NCI-H2029 (cell line): ENCODE results near the gene DNAJC5.

Source experiments
- DNase-seq: peaks from one replicate; lab custom pipeline; 2025; lab: John Stamatoyannopoulos, UW

Gene DNAJC5

DNA sequence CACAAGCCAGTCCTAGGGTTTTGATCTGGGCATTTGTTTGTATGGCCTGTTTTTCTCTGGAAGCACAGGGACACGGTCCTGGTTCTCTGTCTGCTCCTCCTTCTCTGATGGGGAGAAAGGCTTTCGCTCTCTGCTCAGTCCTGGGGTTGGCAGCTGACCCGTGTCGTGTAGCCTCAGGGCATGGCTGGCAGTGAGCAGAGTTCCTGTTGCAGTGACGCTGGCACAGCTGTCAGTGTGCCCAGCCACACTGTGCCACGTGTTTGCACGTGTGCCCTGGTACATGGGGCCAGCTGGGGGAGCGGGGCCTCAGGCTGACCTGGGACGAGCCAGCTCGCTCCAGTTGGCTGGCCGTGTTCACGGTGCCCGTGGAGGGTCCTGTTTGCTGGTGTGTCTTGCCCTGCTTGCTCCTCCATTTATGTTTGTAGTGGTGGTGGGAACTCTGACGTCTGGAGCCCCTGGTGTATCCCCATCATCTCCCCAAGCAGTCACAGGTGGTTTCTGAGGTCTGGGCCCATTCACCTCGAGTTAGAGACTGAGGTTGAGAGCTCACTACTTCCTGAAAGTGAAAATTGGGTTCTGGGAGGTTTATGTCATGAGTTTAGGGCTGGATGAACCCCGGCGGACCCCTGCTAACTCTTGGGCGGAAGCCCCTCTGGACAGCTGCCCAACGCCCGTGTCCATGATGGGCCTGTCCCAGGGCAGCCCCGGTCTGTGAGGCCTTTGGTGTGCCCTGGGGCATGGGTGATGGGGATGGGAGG, 10.2 kb upstream of the DNAJC5 start:
- no peak for DNase-seq

DNA sequence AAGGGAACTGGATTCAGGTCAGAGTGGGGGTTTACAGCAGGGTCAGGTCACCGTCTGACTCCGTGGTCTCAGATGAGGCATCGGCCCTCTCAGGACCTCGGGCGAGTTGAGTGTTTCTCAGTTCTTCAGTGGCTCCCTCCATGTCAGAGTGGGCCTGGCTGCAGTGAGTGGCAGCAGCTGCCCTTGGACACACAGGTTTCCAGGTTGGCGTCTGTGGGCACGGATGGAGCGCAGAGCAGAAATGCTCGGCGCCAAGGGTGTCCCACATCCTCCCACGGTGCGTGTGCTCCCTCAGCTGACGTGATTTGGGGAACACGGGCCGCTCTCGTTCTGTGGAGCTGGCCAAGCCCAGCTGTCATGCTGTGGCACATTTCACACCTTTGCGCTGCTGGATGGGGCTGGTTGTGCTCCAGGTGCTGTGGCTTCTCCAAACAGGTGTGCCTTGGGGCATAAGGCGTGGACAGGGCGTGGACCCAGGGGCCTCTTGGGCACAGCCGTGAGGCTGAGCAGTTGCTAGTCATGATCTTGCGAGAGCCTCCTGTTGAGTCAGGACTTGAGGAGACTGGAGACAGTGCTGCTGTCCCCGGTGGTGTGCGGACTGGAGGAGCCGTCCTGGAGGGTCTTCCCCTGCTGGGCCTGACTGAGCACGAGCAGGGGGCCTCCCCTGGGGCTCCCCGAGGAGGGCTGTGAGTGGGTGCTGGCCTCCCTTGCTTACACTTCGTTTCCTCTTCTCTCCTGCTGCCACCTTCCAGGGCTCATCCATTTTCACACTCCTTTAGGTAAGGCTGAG, 9.5 kb upstream of the DNAJC5 start:
- DNase-seq = no peak

DNA sequence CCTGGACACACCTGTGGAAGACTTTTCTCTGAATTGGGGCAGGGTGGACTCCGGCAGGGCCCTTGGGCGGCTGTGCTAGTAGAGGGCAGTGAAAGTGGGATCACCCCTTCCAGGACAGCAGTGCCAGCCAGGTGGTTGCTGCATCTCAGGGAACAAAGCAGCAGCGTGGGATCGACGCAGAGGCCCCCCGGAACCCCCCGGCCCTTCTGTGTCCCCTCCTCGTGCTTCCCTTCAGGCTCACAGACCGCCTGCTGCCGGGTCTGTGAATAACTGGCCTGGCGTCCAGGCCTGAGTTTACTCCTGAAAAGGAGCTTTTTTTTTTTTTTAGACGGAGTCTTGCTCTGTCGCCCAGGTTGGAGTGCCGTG, 8.9 kb upstream of the DNAJC5 start:
- no peak for DNase-seq

DNA sequence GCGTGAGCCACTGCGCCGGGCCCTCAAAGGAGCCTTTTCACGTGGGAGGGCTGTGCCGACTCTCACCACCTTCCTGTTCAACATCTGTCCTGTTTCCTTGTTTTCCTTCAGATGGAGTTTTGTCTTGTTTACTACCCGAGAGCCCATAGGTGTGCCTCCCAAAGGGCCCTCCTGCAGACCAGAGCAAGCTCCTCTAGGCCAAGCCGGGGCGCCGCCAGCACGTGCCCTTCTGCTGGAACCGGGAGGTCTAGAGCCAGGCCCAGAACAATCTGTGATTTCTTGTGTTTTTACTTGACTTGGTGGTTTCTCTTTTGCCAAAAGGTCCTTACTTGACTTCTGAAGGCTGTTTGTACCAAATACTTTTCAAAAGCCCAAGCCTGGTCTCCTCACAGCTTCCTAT, 8.0 kb upstream of the DNAJC5 start:
- no peak for DNase-seq

DNA sequence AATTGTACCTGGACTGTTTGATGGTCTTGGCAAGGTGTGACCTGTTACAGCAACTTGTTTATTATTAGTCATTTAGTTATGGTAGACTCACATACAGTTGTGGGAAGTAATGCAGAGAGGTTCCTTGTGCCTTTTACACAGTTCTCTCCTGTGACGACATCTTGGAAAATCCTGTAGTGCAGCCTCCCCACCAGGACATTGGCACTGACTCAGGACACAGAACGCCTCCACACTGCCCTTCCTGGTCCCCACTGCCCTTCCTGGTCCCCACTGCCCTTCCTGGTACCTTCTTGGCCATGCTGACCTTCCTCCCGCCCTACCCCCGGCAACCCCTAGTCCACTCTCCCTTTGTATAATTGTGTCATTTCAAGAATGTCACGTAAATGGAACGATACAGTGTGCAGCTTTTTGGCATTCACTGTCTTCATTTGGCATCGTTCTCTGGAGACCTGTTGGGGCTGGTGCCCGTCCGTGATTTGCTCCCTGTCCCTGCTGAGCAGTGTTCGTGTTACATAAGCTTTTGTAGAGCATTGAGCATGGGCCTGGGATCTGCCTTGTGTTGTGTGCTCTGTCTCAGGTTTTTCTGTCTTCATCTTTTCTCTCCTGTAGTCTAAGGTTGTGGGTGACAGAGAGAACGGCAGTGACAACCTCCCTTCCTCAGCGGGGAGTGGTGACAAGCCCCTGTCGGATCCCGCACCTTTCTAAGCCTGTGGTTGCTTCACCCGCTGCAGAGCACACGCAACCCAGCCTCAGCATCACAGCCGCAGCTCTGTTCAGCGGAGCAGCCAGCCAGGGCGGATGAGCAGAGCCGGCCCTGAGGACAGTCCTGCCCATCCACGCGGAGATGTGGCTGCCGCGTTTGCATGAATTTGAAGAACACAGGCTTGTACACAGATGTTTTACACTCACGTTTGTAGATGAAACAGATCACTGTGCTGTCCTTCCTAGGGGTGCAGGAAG, 5.4 kb upstream of the DNAJC5 start:
- no peak for DNase-seq

DNA sequence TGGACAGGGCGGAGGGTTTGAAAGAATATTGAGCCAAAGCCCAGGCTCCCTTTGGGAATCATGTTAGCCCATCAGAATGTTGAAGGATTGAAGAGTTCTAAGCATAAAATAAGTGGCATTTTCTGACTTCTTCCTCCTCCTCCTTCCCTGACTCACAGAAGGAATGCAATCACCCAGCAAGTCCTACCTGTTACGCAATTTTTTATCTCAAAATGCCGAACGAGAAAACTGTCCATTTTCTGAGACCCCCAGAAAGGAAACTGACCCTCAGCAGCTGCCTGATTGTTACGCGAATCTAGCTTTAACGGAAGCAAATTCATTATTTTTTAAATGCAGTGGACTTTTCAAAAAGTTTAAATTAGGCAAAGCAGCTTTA, 4.7 kb upstream of the DNAJC5 start:
- DNase-seq = no peak

DNA sequence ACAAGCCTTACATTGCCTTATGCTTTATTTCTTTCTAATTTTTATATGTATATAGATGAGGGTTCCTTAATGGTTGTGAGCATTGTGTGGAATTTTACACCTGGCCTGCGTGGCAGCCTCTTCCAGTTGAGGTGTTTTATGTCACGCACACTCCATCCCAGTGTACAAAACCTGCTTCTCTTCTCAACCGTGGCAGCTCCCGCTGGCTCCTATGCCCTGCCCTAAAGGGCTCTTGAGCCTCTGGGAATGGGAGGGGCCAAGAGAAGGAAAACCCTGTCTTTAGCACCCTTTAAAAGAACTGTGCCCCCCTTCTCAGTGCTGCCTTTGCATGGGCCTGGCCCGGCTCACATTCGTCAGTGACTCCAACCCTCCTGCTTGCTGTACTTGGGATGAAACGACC, 4.3 kb upstream of the DNAJC5 start:
- no peak for DNase-seq

DNA sequence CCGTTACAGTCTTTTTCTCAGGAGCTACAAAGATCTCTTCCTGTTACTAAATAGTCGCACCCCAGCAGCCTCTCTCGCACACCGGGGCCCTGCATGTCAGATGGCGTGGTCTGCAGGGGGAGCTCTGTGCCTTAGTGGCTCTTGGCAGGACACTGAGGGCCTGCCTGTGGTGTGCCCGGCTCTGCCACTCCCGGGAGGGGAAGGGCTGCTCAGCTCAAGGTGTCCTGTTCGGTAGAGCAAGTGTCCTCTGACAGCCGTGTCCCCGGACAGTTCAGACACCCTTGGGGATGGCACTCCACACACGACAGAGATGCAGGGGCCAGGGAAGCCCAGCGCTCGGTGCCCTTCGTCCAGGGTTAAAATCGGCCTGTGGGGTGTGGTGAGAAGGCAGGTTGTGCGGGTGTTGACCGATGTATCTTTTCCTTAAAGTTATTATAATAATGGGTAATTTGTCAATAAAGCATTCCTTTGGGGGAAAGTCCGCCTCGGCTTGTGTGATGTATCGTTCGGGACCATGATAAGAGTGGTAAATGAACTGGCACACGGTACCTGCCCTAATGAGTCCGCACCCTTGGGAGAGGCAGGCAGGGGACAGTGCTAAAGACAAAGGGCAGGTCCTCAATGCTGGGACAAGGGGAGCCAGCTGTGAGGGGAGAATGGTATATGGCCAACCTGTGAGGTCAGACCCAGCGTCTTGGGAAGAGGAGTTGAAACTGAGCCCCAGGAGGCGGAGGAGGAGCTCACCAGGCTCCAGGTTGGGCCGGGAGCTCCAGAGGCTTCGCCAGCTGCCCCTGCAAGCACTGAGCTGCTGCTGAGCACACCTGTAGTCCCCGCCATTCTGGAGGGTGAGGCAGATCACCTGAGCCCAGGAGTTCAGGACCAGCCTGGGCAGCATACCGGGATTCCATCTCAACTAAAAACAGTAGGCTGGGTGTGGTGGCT, 3.6 kb upstream of the DNAJC5 start:
- no peak for DNase-seq

DNA sequence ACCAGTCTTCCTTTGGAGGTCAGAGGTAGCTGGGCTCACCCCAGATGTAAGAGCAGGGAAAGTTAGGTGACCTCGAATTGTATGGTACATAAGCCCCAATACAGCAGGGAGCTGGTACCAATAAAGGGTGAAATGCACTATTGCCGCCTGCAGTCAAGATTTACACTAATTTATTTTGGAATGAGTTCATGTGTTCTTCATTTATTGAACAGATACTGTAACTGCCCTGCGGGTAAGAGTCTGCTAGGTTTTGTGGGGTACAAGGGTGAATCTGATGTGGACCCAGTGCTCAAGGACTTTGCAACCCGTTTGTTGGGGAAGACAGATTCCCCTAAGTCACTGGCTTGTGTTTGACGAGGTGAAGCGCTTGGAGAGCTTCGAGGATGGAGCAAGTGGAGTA, 2.5 kb upstream of the DNAJC5 start:
- DNase-seq = no peak

DNA sequence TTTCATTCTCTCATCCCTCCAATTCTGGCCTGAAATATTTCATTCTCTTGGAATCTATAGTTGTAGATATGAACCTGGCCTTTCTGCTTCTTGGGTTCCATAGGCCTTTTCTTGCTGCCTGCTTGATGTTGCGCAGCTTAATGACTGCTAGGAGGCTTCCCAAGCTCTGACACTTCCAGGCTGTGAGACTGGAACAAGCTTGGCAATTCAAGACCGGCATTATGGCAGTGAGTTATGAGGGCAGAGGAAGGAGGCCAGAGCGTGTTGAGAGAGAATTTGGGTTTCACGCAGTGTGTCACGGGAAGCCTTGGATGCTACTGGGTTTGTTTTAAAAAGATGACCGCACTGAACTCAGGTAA, 948 bp upstream of the DNAJC5 start:
- no peak for DNase-seq

DNA sequence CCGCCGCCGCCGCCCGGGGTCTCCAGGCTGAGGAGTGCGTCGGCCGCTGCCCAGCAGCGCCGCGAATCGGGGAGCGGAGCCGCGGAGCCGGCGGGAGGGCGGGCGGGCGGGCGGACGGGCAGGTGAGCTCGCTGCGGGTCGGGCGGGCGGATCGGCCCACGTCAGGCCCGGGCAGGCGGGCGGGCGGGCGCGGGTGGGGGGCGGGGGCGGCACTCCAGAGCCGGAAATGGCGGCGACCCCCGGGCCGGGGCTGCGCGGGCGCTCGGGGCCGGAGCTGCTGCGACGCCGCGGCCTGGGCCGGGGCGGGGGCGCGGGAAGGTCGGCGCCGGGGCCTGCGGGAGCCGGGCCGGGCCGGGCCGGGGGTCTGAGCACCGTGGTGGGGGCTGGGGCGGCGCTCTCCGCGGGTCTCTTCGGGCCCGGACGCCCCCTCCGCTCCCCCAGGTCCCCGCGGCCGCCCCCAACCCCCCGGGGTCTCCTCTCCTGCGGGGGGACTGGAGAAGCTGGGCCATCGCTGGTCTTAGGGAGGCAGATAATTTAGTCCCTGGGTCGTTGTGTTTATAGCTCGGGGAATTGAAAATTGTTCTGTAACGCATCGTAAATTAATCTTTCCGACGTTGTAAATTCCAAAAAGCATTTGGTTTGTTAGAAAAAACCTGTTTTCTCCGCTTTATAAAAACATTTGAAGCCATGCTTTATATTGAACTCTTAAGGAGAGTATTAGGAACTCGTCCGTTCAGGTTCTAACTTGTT, 451 bp downstream of the DNAJC5 start:
- no peak for DNase-seq

DNA sequence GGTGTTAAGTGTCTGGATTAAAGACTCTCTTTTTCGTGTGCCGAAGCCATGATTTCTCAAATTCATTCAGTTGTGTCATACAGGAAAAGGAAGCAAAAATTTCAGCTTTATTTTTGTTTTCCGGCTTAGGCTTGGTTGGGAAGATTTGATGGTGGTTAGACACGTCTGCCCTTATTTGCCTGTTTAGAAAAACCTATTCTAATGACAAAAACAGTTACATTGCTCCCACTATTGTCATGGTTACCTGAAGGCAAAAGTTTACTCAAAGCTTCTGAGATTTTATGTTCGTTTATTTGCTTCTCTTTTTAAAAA, 982 bp downstream of the DNAJC5 start:
- DNase-seq = peak; percentile 37

DNA sequence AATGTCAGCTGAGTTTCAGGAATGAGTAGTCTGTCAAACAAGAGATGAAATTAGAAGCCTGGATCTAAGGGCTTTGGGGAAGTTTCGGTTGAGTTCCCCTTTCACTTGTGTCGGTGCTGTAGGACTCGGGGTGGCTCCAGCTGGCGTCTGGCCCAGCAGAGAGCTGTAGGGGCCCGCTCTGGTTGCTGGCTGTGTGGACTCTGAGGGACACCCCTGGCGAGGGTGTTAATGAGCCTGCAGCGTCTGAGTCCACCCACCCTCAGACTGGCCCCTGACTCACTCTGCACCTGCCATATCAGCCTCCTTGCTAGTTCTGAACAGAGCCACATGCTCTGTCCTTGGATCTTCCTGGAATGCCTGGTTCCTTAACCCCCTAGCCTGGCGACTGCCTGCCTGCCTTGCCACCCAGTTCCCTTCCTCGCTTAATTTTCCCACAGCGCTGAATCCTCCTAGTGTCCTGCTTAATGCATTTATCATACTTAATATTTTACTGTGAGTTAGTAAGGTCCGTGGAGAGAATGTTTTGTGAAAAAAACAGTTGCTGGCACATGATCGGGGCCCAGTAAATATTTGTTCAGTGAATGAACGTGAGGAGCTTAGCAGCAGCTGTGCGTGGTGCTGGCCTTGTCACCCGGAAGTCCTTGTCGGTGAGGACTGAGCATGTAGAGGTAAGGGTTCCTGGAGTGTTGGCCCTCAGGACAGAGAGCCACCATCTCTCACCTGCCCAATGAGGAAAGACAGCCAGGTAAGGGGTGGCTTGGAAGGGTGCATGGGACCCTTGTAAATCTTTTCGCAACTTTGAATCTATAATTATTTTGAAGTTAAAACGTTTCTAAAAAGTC, 1.6 kb downstream of the DNAJC5 start:
- peak; percentile 86 for DNase-seq

DNA sequence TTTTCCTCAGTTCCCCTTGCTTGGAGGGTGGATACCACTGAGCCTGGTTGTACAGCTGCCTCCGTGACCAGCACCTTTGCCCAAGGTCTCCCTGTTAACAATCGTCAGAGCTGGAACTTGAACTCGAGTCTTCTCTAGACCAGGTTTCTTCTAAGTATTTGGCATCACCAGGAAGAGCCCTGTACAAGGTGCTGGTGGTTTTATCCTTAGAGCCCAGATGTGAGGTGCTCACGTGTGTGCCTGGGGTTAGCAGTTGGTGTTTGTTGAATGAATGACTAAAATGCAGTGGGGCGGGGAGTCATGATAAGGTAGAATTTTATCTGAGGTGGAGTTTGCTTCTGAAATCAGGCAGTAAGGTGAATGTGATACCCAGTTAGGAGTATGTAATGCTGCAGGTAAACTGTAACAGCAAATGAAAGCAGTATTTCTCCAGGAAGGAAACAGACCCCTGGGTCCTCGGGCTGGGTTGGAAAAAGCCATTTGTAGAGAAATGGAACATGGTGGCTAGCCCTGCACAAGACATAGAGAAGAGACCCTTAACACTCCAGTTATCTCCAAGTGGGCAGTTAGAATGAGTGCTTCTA, 3.1 kb downstream of the DNAJC5 start:
- no peak for DNase-seq

DNA sequence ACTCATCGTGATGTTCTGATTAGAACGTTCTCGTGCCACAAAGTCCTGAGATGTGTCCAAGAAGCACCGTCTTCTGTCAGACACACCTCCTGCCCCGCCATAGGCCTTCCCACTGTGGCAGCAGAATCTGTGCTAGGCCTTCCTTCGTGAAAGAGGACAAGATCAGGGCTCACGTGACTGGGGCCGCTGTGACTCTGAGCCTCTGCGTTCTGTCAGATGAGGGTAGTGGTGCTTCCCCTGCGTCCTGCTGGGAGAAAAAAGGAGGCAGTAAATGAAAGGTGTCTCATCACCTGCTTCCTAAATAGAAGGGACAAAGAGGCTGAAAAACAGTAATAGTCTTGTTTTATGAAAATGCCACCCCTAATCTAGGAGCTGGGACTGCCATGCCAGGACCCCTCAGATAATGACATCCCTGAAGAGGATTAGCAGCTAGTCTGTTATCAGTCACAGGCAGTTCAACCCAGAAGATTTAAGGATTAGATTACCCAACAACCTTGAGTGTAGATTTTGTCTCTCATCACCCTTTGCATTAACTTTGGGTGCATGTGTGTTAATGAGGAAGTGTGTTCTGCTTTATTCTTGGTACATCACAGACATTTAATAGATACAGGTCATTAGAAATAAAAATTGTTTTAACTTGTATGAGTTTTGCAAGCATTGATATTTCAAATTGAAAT, 4.1 kb downstream of the DNAJC5 start:
- DNase-seq = no peak

DNA sequence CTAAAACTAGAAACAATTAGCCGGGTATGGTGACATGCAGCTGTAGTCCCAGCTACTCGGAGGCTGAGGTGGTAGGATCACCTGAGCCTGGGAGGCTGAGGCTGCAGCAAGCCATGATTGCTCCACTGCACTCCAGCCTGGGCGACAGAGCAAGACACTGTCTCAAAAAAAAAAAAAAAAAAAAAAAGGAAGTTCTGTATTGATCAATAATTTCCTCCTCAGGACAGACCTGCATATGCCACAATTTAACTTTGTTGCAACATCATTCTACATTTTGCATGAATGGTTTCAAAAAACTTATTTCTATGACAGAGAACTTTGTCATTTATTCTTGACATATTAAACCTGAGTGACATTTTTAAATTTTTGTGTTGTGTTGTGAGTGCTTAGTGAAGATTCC, 5.5 kb downstream of the DNAJC5 start:
- no peak for DNase-seq

DNA sequence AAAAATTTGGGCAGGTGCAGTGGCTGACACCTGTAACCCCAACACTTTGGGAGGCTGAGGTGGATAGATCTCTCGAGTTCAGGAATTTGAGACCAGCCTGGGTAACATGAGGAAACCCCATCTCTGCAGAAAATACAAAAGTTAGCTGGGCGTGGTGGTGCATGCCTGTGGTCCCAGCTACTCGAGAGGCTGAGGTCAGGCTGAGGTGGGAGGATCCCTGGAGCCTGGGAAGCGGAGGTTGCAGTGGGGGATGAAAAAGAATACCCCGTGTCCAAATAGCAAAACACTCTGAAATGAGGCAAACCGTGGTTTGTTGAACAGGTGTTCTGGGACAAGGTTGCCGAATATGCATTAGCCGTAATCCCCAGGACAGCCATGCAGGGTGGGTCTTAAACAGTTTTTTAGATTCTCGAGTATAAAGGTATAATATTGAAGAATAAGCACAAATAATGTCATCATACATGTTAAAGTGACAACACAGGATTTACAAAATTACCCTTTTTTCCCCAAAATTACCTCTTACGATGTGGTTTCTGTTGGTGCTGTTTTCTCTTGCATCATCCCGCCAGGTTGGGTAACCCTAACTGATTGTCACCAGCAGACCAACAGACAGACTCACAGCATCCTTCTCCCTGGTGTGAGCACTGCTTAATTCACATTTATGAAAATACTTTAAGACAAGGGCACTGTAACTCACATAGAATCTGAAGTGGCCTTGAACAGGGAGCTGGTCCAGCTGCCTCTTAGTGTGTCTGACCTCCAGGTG, 9.1 kb downstream of the DNAJC5 start:
- DNase-seq = no peak

DNA sequence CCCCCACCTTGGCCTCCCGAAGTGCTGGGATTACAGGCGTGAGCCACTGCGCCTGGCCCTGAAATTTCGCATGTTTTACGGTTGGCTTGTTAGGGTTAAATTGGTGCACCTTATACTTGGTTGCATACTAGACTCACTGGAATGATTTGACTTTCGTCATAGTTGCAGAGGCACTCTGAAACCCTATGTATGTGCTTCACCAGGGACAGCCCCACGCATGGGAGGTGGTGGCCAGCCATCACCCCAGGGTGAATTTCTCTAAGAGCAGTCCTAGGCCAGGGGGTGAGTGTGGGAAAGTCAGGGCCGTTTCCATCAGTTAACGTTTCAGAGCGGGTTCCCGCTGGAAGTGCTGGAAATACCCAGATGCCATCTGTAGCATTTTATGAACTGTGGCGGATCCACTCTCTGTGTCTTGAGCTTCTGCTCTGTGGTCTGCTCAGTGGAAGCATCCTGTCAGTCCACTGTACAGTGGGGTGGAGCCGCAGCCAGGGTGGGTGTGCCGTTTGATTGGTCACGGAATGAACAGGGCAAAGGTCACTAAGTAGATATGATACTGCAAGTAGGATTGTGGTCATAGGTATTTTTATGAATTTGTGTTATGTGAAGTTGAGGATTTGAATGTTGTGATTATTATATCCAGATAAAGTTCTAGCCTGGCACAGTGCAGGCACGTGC, 13.2 kb downstream of the DNAJC5 start:
- DNase-seq = no peak
